Endothelial cell (in vitro differentiated cells): Measurements from ENCODE around the gene TMED3. TPM values are rescaled to one million over a fixed set of nuclear protein-coding genes. Genes with fewer than 3 reads are reported as not detected.

Source experiments
- DNase-seq: peaks from one replicate; pipeline ENCODE4 v3.0.0; 2021; ENCODE audit warnings: low spot score
- H3K27ac Mint-ChIP-seq: one replicate; pipeline ENCODE4 v1.8.0; 2021; ENCODE audit warnings: mixed read lengths, inconsistent platforms; ENCODE audit not compliant: unreplicated experiment
- H3K27me3 Mint-ChIP-seq: one replicate; pipeline ENCODE4 v1.8.0; 2021; ENCODE audit warnings: mild to moderate bottlenecking, moderate library complexity, mixed read lengths, inconsistent platforms; ENCODE audit not compliant: unreplicated experiment
- H3K36me3 Mint-ChIP-seq: one replicate; pipeline ENCODE4 v1.8.0; 2021; ENCODE audit warnings: mild to moderate bottlenecking, low read depth, mixed read lengths, inconsistent platforms; ENCODE audit not compliant: unreplicated experiment
- H3K4me1 Mint-ChIP-seq: one replicate; pipeline ENCODE4 v1.8.0; 2021; ENCODE audit warnings: mild to moderate bottlenecking, mixed read lengths, inconsistent platforms; ENCODE audit not compliant: unreplicated experiment
- H3K4me3 Mint-ChIP-seq: one replicate; pipeline ENCODE4 v1.8.0; 2021; ENCODE audit warnings: mild to moderate bottlenecking, mixed read lengths, inconsistent platforms; ENCODE audit not compliant: unreplicated experiment
- H3K9me3 Mint-ChIP-seq: one replicate; pipeline ENCODE4 v1.8.0; 2021; ENCODE audit warnings: mixed read lengths, inconsistent platforms; ENCODE audit not compliant: unreplicated experiment
- total RNA-seq: library from RNA; stranded (reverse); fragmentation: NEBNext Ultra II Directional; extraction: Animal tissue kit (Norgen Biotek cat#: 25700); gene quantifications from one replicate; pipeline ENCODE4 v1.2.1, GENCODE V29; 2021; ENCODE audit not compliant: unreplicated experiment
- TF ChIP-seq, protein P1 (sequence below): fragments of 200-600 bp; sonication (generic); IDR thresholded peaks from one replicate; pipeline ENCODE4 v1.5.0; 2021; ENCODE audit warnings: antibody characterized with exemption; ENCODE audit not compliant: unreplicated experiment

Gene TMED3
- total RNA-seq, 1 donor from 2014 or later, result 45.3 TPM

GRCh38 chr15:79370716-79371115, 59.8 kb downstream of the TMED3 start:
- no peaks in the 10 kb centered on the region for H3K9me3 Mint-ChIP-seq
- no peak overlapping the region for H3K4me3 Mint-ChIP-seq
- TF ChIP-seq, protein P1, sequence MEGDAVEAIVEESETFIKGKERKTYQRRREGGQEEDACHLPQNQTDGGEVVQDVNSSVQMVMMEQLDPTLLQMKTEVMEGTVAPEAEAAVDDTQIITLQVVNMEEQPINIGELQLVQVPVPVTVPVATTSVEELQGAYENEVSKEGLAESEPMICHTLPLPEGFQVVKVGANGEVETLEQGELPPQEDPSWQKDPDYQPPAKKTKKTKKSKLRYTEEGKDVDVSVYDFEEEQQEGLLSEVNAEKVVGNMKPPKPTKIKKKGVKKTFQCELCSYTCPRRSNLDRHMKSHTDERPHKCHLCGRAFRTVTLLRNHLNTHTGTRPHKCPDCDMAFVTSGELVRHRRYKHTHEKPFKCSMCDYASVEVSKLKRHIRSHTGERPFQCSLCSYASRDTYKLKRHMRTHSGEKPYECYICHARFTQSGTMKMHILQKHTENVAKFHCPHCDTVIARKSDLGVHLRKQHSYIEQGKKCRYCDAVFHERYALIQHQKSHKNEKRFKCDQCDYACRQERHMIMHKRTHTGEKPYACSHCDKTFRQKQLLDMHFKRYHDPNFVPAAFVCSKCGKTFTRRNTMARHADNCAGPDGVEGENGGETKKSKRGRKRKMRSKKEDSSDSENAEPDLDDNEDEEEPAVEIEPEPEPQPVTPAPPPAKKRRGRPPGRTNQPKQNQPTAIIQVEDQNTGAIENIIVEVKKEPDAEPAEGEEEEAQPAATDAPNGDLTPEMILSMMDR, result no peak
- H3K36me3 Mint-ChIP-seq, result no peaks in the 10 kb centered on the region
- H3K4me1 Mint-ChIP-seq, result no peaks in the 10 kb centered on the region
- H3K27ac Mint-ChIP-seq, result no peak overlapping the region
- DNase-seq, result no peak
- peaks cover 2% of the 10 kb centered on the region for H3K27me3 Mint-ChIP-seq

- H3K27me3 Mint-ChIP-seq, result peaks cover 2% of the 10 kb centered on the region
- H3K4me1 Mint-ChIP-seq, result no peaks in the 10 kb centered on the region
- H3K4me3 Mint-ChIP-seq, result no peak overlapping the region
- no peaks in the 10 kb centered on the region for H3K9me3 Mint-ChIP-seq
- TF ChIP-seq, protein P1, result no peak
- no peak for DNase-seq
- H3K36me3 Mint-ChIP-seq, result no peaks in the 10 kb centered on the region
- no peak overlapping the region for H3K27ac Mint-ChIP-seq
Observed at GRCh38 chr15:79371591-79371990, 60.7 kb downstream of the TMED3 start.

- TF ChIP-seq, protein P1, result no peak
- no peak for DNase-seq
- Mint-ChIP-seq H3K27ac (no peak overlapping the region), H3K36me3 (peaks cover 4% of the 10 kb centered on the region), H3K4me1 (no peaks in the 10 kb centered on the region), H3K9me3 (no peaks in the 10 kb centered on the region), H3K27me3 (peaks cover 2% of the 10 kb centered on the region), H3K4me3 (no peak overlapping the region)
Observed at GRCh38 chr15:79372428-79372827, 61.5 kb downstream of the TMED3 start.

Other genes starting within 250 kb of the TMED3 start
- gene RASGRF1, start 220.3 kb upstream of the TMED3 start, total RNA-seq, result not detected
- not detected for gene ANKRD34C, start 28.4 kb upstream of the TMED3 start, total RNA-seq
- gene MINAR1, start 121.2 kb downstream of the TMED3 start, total RNA-seq, result 5.3 TPM